CD14-positive monocyte (primary cell): ENCODE measurements around the gene RAB35. TPM values are rescaled to one million over a fixed set of nuclear protein-coding genes. Genes with fewer than 3 reads are reported as not detected.

Experiments
- DNase-seq, 3 donors: peaks; one replicate each; pipeline ENCODE4 v3.0.0-alpha.2; 2011 to 2022
- H2AFZ ChIP-seq: 2 replicates; pipeline ENCODE4 v1.6.0; 2012; ENCODE audit warnings: mild to moderate bottlenecking, low read depth, low read length, inconsistent platforms; ENCODE audit not compliant: insufficient read depth, poor library complexity, severe bottlenecking
- H3K27ac ChIP-seq, 2 donors: 1 replicate in 1 of 2; 2 replicates in 1 of 2; pipeline ENCODE4 v1.5.1; 2012 to 2013; ENCODE audit warnings: low read length in 2 of 2, control low read depth in 1 of 2, inconsistent platforms in 1 of 2, low read depth in 1 of 2, mild to moderate bottlenecking in 1 of 2
- H3K27me3 ChIP-seq, 2 donors: one replicate each; pipeline versions ENCODE4 v1.6.0 to v1.6.1; 2011 to 2013; ENCODE audit warnings: low read length in 2 of 2; ENCODE audit not compliant: control insufficient read depth in 2 of 2, insufficient read depth in 2 of 2
- H3K36me3 ChIP-seq, 2 donors: replicated peaks in 1 of 2; 1 replicate in 1 of 2; 2 replicates in 1 of 2; pipeline versions ENCODE4 v1.5.1 to v1.6.1; 2012 to 2013; ENCODE audit warnings: low read length in 2 of 2, control low read depth in 1 of 2, inconsistent platforms in 1 of 2, mild to moderate bottlenecking in 1 of 2; ENCODE audit not compliant: insufficient read depth in 2 of 2, control insufficient read depth in 1 of 2
- H3K4me1 ChIP-seq, 2 donors: 1 replicate in 1 of 2; 2 replicates in 1 of 2; pipeline versions ENCODE4 v1.5.1 to v1.6.1; 2012 to 2013; ENCODE audit warnings: low read length in 2 of 2, control low read depth in 1 of 2, inconsistent platforms in 1 of 2, mild to moderate bottlenecking in 1 of 2, moderate library complexity in 1 of 2; ENCODE audit not compliant: insufficient read depth in 2 of 2, control insufficient read depth in 1 of 2
- H3K4me2 ChIP-seq: replicated peaks from 2 replicates; pipeline ENCODE3; 2012; ENCODE audit warnings: low read length, moderate library complexity, mild to moderate bottlenecking; ENCODE audit not compliant: poor library complexity, severe bottlenecking; ENCODE audit errors: extremely low read depth
- H3K4me3 ChIP-seq, 3 experiments: fragments of 200-600 bp in 1 of 3; sonication (generic) in 1 of 3; replicated peaks in 1 of 3; 1 replicate in 2 of 3; 2 replicates in 1 of 3; pipeline ENCODE4 v1.5.1; 2011 to 2013; ENCODE audit warnings: low read length in 3 of 3, mild to moderate bottlenecking in 3 of 3, control low read depth in 2 of 3, low read depth in 2 of 3, inconsistent platforms in 1 of 3, moderate library complexity in 1 of 3
- H3K79me2 ChIP-seq: 2 replicates; pipeline ENCODE4 v1.6.0; 2012; ENCODE audit warnings: mild to moderate bottlenecking, control low read depth, inconsistent platforms, low read length, moderate library complexity; ENCODE audit not compliant: insufficient read depth
- H3K9ac ChIP-seq: 2 replicates; pipeline ENCODE4 v1.6.0; 2017; ENCODE audit warnings: low read length, mild to moderate bottlenecking; ENCODE audit not compliant: insufficient read depth, poor library complexity, severe bottlenecking
- H3K9me3 ChIP-seq, 2 donors: replicated peaks in 1 of 2; 1 replicate in 1 of 2; 2 replicates in 1 of 2; pipeline versions ENCODE4 v1.5.1 to v1.6.1; 2012 to 2013; ENCODE audit warnings: low read length in 2 of 2, control low read depth in 1 of 2; ENCODE audit not compliant: control insufficient read depth in 1 of 2, insufficient read depth in 1 of 2
- H4K20me1 ChIP-seq: 2 replicates; pipeline ENCODE4 v1.6.0; 2012; ENCODE audit warnings: mild to moderate bottlenecking, low read length, control low read depth, moderate library complexity; ENCODE audit not compliant: insufficient read depth
- H3K27ac Mint-ChIP-seq, 7 donors: one replicate each; pipeline ENCODE4 v1.8.0; 2020; ENCODE audit warnings: mild to moderate bottlenecking in 7 of 7, mixed read lengths in 7 of 7, moderate library complexity in 6 of 7, inconsistent platforms in 2 of 7
- H3K27me3 Mint-ChIP-seq, 3 donors: one replicate each; pipeline ENCODE4 v1.8.0; 2021 to 2022; ENCODE audit warnings: low read depth in 3 of 3, mild to moderate bottlenecking in 3 of 3, mixed read lengths in 3 of 3, moderate library complexity in 3 of 3, inconsistent platforms in 1 of 3
- H3K36me3 Mint-ChIP-seq, 2 donors: one replicate each; pipeline ENCODE4 v1.8.0; 2020; ENCODE audit warnings: mixed read lengths in 2 of 2, inconsistent platforms in 1 of 2, mild to moderate bottlenecking in 1 of 2
- H3K4me1 Mint-ChIP-seq: one replicate; pipeline ENCODE4 v1.8.0; 2020; ENCODE audit warnings: mild to moderate bottlenecking, mixed read lengths
- H3K4me3 Mint-ChIP-seq, 2 donors: one replicate each; pipeline ENCODE4 v1.8.0; 2020; ENCODE audit warnings: mild to moderate bottlenecking in 2 of 2, mixed read lengths in 2 of 2, moderate library complexity in 1 of 2
- H3K9me3 Mint-ChIP-seq, 7 donors: one replicate each; pipeline ENCODE4 v1.8.0; 2020 to 2022; ENCODE audit warnings: mixed read lengths in 7 of 7, mild to moderate bottlenecking in 6 of 7, moderate library complexity in 6 of 7, inconsistent platforms in 2 of 7
- WGBS: methylation state at CpG from one replicate; pipeline ENCODE4 v1.1.5; 2013; ENCODE audit warnings: missing lambda C conversion rate; ENCODE audit not compliant: insufficient coverage; 5-methylcytosine and 5-hydroxymethylcytosine counted together
- intact Hi-C, 2 donors: fragments of 100-400 bp; cut with micrococcal nuclease; formaldehyde crosslinking; loops; one replicate each; pipeline versions ENCODE4 v1.15.0 to v1.15.1; 2023
- polyA plus RNA-seq, 3 donors: library from polyadenylated mRNA; depleted of rRNA in 1 of 3; unstranded in 2 of 3; stranded (reverse) in 1 of 3; fragments of 300-500 nt in 2 of 3; fragments of >200 nt in 1 of 3; fragmentation: Illumina TruSeq in 2 of 3; gene quantifications; 1 replicate in 2 of 3; 2 replicates in 1 of 3; pipeline ENCODE4 v1.2.3, GENCODE V29; 2012 to 2021
- TF ChIP-seq, protein P1 (sequence below): fragments of 200-600 bp; IDR thresholded peaks from one replicate; pipeline ENCODE4 v1.8.0; 2022; ENCODE audit warnings: antibody characterized with exemption, mild to moderate bottlenecking

The RAB35 gene
- polyA plus RNA-seq, 3 donors = 20.4 to 27.3 (median 21.6) TPM

DNA sequence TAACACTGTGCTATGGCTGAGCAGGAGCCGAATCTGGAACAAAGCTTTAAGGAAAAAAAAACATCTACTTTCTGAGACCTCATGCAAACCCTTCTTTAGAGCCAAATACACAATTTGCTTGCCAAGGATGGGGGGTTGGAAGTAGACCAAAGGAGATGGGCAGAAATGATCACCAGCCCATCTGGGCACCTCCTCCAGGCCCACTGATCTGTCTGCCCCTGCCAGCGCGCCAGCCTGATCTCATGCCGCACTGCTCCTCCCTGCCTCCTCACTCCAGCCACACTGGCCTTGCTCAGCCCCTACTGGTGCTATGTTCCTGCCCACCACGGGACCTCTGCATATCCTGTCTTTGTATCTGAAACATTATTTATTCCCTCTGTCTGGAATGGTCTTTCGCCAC lies 24.8 kb upstream of the RAB35 start:
- peaks cover 89 to 99% of the 10 kb centered on the region in 2 donors for H3K36me3 ChIP-seq
- H2AFZ ChIP-seq = no peak overlapping the region
- TF ChIP-seq, protein P1, sequence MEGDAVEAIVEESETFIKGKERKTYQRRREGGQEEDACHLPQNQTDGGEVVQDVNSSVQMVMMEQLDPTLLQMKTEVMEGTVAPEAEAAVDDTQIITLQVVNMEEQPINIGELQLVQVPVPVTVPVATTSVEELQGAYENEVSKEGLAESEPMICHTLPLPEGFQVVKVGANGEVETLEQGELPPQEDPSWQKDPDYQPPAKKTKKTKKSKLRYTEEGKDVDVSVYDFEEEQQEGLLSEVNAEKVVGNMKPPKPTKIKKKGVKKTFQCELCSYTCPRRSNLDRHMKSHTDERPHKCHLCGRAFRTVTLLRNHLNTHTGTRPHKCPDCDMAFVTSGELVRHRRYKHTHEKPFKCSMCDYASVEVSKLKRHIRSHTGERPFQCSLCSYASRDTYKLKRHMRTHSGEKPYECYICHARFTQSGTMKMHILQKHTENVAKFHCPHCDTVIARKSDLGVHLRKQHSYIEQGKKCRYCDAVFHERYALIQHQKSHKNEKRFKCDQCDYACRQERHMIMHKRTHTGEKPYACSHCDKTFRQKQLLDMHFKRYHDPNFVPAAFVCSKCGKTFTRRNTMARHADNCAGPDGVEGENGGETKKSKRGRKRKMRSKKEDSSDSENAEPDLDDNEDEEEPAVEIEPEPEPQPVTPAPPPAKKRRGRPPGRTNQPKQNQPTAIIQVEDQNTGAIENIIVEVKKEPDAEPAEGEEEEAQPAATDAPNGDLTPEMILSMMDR = no peak
- H3K36me3 Mint-ChIP-seq = peaks cover 87 to 98% of the 10 kb centered on the region in 2 donors
- H3K4me3 Mint-ChIP-seq = no peak overlapping the region
- H3K4me3 ChIP-seq = no peak overlapping the region
- DNase-seq = no peak
- H3K9me3 ChIP-seq = no peaks in the 10 kb centered on the region
- no peak overlapping the region for H3K27ac ChIP-seq
- H4K20me1 ChIP-seq = no peaks in the 10 kb centered on the region
- no peaks in the 10 kb centered on the region for H3K4me1 ChIP-seq
- no peaks in the 10 kb centered on the region for H3K27me3 ChIP-seq
- intact Hi-C loops = no loop called here
- H3K4me2 ChIP-seq = no peak overlapping the region
- peaks cover 0 to 2% (median 0%) of the 10 kb centered on the region in 7 donors for H3K9me3 Mint-ChIP-seq
- H3K79me2 ChIP-seq = no peaks in the 10 kb centered on the region
- H3K27me3 Mint-ChIP-seq = no peaks in the 10 kb centered on the region
- H3K4me1 Mint-ChIP-seq = no peaks in the 10 kb centered on the region
- no peak overlapping the region for H3K9ac ChIP-seq
- peak overlapping the region in 2 of 7 donors; percentile 5 to 11 for H3K27ac Mint-ChIP-seq
- WGBS = 100% methylated on average over 5 of the region's 6 CpGs

DNA sequence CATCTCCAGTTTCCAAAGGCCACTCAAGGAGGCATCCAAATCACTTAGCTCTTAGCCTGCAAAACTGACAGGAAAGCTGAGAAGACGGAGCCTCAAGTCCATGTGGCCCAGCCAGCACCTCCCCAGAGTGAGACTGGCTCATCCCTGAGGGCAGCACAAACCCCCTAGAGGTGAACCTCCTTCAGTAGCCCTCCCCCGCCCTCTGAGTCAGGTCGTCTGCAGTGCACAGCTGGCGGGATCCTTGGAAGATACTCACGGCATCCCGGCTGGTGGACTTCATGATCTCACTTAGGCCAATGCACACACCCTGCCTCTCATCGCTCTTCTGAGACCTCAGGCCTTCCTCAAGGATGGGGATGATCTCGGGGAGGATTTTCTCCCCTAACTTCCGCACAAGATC lies 24.1 kb upstream of the RAB35 start:
- Histone ChIP-seq H3K4me1 (no peaks in the 10 kb centered on the region), H3K9ac (no peak overlapping the region), H3K4me3 (no peak overlapping the region), H3K27me3 (no peaks in the 10 kb centered on the region), H3K36me3 (peaks cover 94 to 100% of the 10 kb centered on the region in 2 donors), H3K4me2 (no peak overlapping the region), H3K9me3 (no peaks in the 10 kb centered on the region), H2AFZ (no peak overlapping the region), H3K79me2 (no peaks in the 10 kb centered on the region), H3K27ac (no peak overlapping the region), H4K20me1 (no peaks in the 10 kb centered on the region)
- peaks cover 92 to 100% of the 10 kb centered on the region in 2 donors for H3K36me3 Mint-ChIP-seq
- WGBS = 100% methylated on average over 6 of the region's 9 CpGs
- H3K27ac Mint-ChIP-seq = peak overlapping the region in 2 of 7 donors; percentile 25 to 48
- TF ChIP-seq, protein P1 = no peak
- intact Hi-C loops = no loop called here
- H3K4me1 Mint-ChIP-seq = no peaks in the 10 kb centered on the region
- no peak for DNase-seq
- peaks cover 0 to 2% (median 0%) of the 10 kb centered on the region in 7 donors for H3K9me3 Mint-ChIP-seq
- no peaks in the 10 kb centered on the region for H3K27me3 Mint-ChIP-seq
- no peak overlapping the region for H3K4me3 Mint-ChIP-seq
